GM18519 (cell line): Measurements from ENCODE around the gene FAM117B.
"Not testable (repeated sequence)": the region's sequence is repeated elsewhere in the genome, so short reads cannot be mapped to it uniquely, and the experiment has no call there.

Experiments used
- ATAC-seq: cut with Tn5 transposase; IDR thresholded peaks from one replicate; pipeline ENCODE4 v1.9.1; 2021; ENCODE audit warnings: mild to moderate bottlenecking, moderate library complexity; ENCODE audit not compliant: unreplicated experiment, low FRiP score

Gene FAM117B

GRCh38 chr2:202693503-202693902, 58.7 kb downstream of the FAM117B start:
- no peak for ATAC-seq

GRCh38 chr2:202695166-202695565, 60.4 kb downstream of the FAM117B start:
- no peak for ATAC-seq

GRCh38 chr2:202700075-202700901, 65.5 kb downstream of the FAM117B start:
- no peak for ATAC-seq

- no peak for ATAC-seq
These were observed 68.3 kb downstream of the FAM117B start for GRCh38 chr2:202703091-202703490.

GRCh38 chr2:202704248-202704647, 69.5 kb downstream of the FAM117B start:
- ATAC-seq: no peak

DNA sequence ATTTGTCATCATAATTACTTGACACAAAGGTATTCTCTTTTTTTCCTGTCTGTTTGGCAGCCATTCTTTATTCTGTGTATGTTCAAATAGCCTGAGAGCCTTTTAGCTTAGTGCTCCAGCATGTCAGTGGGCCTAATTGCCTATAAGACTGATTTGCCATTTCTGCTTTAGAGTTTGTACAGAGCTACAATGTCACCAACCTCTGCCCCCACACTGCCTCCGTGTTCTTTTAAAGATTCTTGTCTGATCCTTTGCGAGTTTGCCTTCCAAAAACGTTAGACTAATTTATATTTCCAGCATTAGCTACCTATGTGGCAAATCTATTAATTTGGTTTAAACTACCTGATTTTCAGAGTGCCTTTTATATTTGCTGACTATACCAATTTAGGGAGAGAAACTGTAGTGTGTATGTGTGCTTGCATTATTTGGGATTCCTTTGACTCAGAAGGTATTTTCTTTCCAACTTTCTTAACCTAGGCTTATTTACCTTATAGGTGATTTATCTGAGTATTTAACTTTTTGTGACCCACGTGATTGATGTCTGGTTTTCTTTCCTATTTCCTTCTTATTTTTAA, 70.8 kb downstream of the FAM117B start:
- no peak for ATAC-seq

GRCh38 chr2:202714971-202715935, 80.5 kb downstream of the FAM117B start:
- ATAC-seq: not testable (repeated sequence)

DNA sequence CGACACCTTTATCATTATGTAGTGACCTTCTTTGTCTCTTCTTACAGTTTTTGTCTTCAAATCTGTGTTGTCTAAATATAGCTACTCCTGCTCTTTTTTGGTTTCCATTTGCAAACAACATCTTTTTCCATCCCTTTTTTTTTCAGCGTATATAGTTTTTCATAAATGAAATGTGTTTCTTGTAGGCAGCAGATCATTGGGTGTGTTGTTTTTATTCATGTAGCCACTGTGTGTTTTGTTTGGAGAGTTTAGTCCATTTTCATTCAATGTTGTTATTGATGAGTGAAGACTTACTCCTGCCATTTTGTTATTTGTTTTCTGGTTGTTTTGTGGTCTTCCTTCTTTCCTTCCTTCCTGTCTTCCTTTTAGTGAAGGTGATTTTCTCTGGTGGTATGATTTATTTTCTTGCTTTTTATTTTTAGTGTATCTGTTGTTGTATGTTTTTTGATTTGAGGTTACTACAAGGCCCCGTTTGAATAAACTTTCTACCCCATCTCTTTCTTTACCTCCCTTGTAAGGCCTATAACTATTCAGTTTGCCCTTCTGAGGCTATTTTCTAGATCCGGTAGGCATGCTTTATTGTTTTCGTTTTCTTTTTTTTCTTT, 81.4 kb downstream of the FAM117B start:
- no peak for ATAC-seq

GRCh38 chr2:202716953-202717597, 82.3 kb downstream of the FAM117B start:
- ATAC-seq: no peak

DNA sequence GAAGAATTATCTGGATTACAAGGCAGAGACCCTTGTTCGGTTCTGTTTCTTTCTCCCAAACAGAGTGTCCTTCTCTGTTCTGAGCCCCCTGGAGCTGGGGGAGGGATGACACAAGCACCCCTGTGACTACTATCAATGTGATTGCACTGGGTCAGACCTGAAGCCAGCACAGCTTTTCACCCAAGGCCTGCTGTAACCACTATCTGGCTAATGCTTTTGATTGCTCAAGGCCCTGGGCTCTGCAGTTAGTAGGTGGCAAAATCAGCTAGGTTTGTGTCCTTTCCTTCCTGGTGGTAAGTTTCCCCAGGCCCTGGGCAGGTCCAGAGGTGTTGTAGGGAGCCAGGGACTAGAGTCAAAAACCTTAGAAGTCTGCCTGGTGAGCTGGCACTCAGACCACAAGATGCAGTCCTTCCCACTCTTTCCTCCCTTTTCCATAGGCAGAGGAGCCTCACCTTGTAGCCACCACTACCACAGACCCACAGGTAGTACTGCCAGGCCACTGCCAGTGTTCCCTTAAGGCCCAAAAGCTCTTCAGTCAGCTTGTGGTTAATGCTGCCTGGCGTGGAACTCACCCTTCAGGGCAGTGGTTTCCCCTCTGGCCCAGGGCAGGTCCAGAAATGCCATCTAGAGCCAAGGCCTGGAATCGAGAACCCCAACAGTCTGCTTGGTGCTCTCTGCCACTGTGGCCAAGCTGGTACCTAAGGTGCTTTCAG, 83.0 kb downstream of the FAM117B start:
- ATAC-seq: no peak

- no peak for ATAC-seq
These were observed 83.8 kb downstream of the FAM117B start for GRCh38 chr2:202718614-202719013.

- no peak for ATAC-seq
These were observed 85.5 kb downstream of the FAM117B start for GRCh38 chr2:202720226-202720625.

GRCh38 chr2:202721621-202722020, 86.9 kb downstream of the FAM117B start:
- ATAC-seq: no peak

DNA sequence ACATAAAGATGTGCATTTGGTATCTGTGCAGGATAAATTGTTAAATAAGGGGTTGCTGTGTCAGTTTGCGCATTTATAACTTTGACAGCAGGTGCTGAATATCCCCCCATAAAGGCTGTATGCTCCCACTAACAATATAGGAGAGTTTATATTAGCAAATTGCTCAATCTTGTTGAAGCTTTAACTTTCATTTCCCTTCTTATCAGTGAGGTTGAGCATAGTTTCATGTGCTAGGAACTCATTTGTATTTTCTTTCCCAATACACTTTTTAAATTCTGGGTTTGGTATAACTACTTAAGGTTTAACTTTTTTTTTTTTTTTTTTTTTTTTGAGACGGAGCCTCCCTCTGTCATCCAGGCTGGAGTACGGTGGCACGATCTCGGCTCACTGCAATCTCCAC, 89.0 kb downstream of the FAM117B start:
- no peak for ATAC-seq

DNA sequence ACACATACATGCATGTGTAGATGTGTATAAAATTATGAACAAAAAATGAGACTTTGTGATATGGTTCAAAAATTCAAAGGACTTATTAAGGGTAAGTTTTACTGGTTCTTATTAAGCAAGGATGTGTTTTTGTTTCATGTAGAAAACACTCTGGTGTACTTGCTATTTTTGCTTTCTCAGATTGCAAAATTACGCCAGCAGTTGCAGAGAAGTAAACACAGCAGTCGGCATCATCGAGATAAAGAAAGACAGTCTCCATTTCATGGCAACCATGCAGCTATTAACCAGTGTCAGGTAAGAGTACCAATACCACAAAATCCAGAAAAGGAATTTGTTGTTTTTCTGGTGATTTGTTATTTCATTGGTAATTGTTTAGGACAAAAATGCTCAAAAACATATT, 91.3 kb downstream of the FAM117B start:
- no peak for ATAC-seq

DNA sequence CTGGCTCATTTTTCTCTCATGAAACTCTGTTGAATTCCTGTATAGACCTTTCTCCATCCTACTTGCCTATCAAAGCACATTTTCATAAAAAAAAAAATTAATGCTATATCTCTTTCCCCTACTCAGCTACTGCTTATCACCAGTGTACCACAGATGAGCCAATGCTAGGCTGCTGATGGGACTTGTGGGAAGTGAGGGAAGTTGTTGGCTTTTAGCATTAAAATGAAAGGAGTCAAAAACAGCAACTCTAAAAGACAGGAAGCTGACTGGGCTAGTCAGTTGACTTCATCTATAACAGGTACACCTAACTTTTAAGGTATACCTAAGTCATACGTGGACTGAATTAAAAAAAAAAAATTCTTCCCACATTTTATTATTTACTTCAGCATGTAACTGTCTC, 102.1 kb downstream of the FAM117B start:
- ATAC-seq: no peak

DNA sequence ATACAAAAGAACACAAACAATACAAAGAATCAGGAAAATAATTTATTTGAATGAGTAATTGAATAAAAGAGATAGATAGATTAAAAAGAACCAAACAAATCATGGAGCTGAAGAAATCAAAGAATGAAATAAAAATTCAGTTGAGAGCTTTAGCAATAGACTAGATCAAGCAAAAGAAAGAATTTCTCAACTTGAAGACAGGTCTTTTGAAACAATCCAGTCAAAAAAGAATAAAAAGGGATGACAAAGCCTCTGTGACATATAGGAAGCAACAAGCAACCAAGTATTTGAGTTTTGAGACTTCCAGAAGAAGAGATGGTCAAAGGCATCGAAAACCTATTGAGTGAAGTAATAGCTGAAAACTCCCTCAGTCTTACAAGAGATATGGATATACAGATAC, 108.8 kb downstream of the FAM117B start:
- no peak for ATAC-seq

GRCh38 chr2:202749477-202749876, 114.7 kb downstream of the FAM117B start:
- ATAC-seq: no peak

GRCh38 chr2:202750763-202751427, 116.1 kb downstream of the FAM117B start:
- no peak for ATAC-seq
